ENCODE data around the gene FCHSD2. TPM values are rescaled to one million over a fixed set of nuclear protein-coding genes. Genes with fewer than 3 reads are reported as not detected.

Gene FCHSD2
- total RNA-seq, 1 donor from 2014 or later = 19.7 TPM

GRCh38 chr11:72821920-72822799 is 320.0 kb downstream of the FCHSD2 start:
- peaks cover 4% of the 10 kb centered on the region for H3K27me3 Mint-ChIP-seq (ENCODE audit: unreplicated experiment)
- peaks cover 10% of the 10 kb centered on the region for H3K9me3 Mint-ChIP-seq (ENCODE audit: unreplicated experiment)
- H3K36me3 Mint-ChIP-seq (ENCODE audit: unreplicated experiment) = no peaks in the 10 kb centered on the region
- no peak overlapping the region for H3K27ac Mint-ChIP-seq (ENCODE audit: unreplicated experiment)
- peaks cover 3% of the 10 kb centered on the region for H3K4me1 Mint-ChIP-seq (ENCODE audit: low read depth, unreplicated experiment)
- TF ChIP-seq CTCF (IDR thresholded peaks at IDR 0.05; ENCODE audit: partially characterized antibody, unreplicated experiment) = peak; percentile 43
- peak overlapping the region; percentile 55 for H3K4me3 Mint-ChIP-seq (ENCODE audit: unreplicated experiment)
- DNase-seq = peak; percentile 95

GRCh38 chr11:72821221-72821919 is 320.7 kb downstream of the FCHSD2 start:
- peaks cover 3% of the 10 kb centered on the region for H3K27me3 Mint-ChIP-seq (ENCODE audit: unreplicated experiment)
- H3K27ac Mint-ChIP-seq (ENCODE audit: unreplicated experiment) = peak overlapping the region; percentile 73
- H3K4me1 Mint-ChIP-seq (ENCODE audit: low read depth, unreplicated experiment) = peaks cover 3% of the 10 kb centered on the region
- TF ChIP-seq CTCF (IDR thresholded peaks at IDR 0.05; ENCODE audit: partially characterized antibody, unreplicated experiment) = no peak
- no peak for DNase-seq
- peak overlapping the region; percentile 67 for H3K4me3 Mint-ChIP-seq (ENCODE audit: unreplicated experiment)
- no peaks in the 10 kb centered on the region for H3K36me3 Mint-ChIP-seq (ENCODE audit: unreplicated experiment)
- peaks cover 10% of the 10 kb centered on the region for H3K9me3 Mint-ChIP-seq (ENCODE audit: unreplicated experiment)

- H3K36me3 Mint-ChIP-seq (ENCODE audit: unreplicated experiment) = no peaks in the 10 kb centered on the region
- H3K4me1 Mint-ChIP-seq (ENCODE audit: low read depth, unreplicated experiment) = peaks cover 3% of the 10 kb centered on the region
- no peak for TF ChIP-seq CTCF (IDR thresholded peaks at IDR 0.05; ENCODE audit: partially characterized antibody, unreplicated experiment)
- no peak for DNase-seq
- H3K27ac Mint-ChIP-seq (ENCODE audit: unreplicated experiment) = peak overlapping the region; percentile 73
- H3K27me3 Mint-ChIP-seq (ENCODE audit: unreplicated experiment) = peaks cover 3% of the 10 kb centered on the region
- peaks cover 10% of the 10 kb centered on the region for H3K9me3 Mint-ChIP-seq (ENCODE audit: unreplicated experiment)
- peak overlapping the region; percentile 67 for H3K4me3 Mint-ChIP-seq (ENCODE audit: unreplicated experiment)
Observed at GRCh38 chr11:72820439-72821139, 321.5 kb downstream of the FCHSD2 start.

- H3K4me3 Mint-ChIP-seq (ENCODE audit: unreplicated experiment) = no peak overlapping the region
- H3K27me3 Mint-ChIP-seq (ENCODE audit: unreplicated experiment) = peaks cover 5% of the 10 kb centered on the region
- H3K9me3 Mint-ChIP-seq (ENCODE audit: unreplicated experiment) = peaks cover 8% of the 10 kb centered on the region
- H3K4me1 Mint-ChIP-seq (ENCODE audit: low read depth, unreplicated experiment) = peaks cover 3% of the 10 kb centered on the region
- no peak overlapping the region for H3K27ac Mint-ChIP-seq (ENCODE audit: unreplicated experiment)
- no peaks in the 10 kb centered on the region for H3K36me3 Mint-ChIP-seq (ENCODE audit: unreplicated experiment)
- no peak for DNase-seq
- TF ChIP-seq CTCF (IDR thresholded peaks at IDR 0.05; ENCODE audit: partially characterized antibody, unreplicated experiment) = no peak
Observed at GRCh38 chr11:72818971-72819370, 323.1 kb downstream of the FCHSD2 start.
